ENCODE measurements around the gene GZMM.

DNA sequence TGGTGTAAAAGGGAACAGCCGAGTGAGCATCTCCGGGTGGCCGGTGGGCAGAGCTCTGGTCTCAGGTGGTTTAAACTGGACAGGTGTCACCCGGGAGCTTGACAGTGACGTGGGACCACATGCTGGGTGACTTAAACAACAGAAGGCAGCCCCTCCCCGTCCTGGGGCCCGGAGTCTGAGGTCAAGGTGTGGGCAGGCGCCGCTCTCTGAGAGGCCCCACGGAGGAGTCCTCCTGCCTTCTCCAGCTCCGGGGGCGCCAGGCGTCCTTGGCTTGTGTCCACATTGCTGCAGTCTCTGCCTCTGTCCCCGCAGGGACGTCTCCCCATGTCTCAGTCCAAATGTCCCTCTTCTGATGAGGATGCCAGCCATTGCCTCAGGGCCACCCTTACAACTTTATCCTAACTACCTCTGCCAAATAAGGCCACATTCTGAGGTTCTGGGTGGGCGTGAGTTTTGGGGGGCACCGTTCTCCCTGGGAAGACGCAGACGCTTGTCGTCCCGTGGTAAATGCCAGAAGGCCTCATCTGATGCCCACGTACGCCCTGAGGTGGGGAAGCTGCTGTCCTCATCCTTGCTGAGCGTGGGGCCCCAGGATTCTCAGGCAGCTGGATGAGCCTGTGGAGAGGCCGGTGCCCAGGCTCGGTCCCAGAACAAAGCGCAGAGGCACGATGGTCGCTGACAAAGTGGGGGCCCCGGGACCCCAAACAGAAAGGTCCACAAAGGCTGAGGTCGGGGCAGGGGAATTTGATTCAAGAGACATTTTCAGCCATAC, 12.9 kb downstream of the GZMM start:
- TF ChIP-seq, protein P1, sequence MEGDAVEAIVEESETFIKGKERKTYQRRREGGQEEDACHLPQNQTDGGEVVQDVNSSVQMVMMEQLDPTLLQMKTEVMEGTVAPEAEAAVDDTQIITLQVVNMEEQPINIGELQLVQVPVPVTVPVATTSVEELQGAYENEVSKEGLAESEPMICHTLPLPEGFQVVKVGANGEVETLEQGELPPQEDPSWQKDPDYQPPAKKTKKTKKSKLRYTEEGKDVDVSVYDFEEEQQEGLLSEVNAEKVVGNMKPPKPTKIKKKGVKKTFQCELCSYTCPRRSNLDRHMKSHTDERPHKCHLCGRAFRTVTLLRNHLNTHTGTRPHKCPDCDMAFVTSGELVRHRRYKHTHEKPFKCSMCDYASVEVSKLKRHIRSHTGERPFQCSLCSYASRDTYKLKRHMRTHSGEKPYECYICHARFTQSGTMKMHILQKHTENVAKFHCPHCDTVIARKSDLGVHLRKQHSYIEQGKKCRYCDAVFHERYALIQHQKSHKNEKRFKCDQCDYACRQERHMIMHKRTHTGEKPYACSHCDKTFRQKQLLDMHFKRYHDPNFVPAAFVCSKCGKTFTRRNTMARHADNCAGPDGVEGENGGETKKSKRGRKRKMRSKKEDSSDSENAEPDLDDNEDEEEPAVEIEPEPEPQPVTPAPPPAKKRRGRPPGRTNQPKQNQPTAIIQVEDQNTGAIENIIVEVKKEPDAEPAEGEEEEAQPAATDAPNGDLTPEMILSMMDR (tag by site-specific recombination; IDR thresholded peaks at IDR 0.05), result no peak
- TF ChIP-seq ZNF777 (tag by site-specific recombination; IDR thresholded peaks at IDR 0.05; ENCODE audit: borderline replicate concordance), result no peak
